Activated T-helper 17 cell treated with anti-CD3 and anti-CD28 coated beads, Interleukin-2, amount 50 U/mL, for 72 hours (primary cell): ENCODE data around the gene SLC34A3. TPM values are rescaled to one million over a fixed set of nuclear protein-coding genes. Genes with fewer than 3 reads are reported as not detected.

ENCODE experiments used
- ATAC-seq: fragments of 150-1000 bp; cut with Tn5 transposase; replicated peaks from 2 replicates; pipeline ENCODE4 v1.10.0; 2021; ENCODE audit warnings: mild to moderate bottlenecking, moderate library complexity
- H3K27ac Mint-ChIP-seq: one replicate; pipeline ENCODE4 v1.8.0; 2022; ENCODE audit warnings: mixed read lengths
- H3K27me3 Mint-ChIP-seq: one replicate; pipeline ENCODE4 v1.8.0; 2022; ENCODE audit warnings: mixed read lengths
- H3K36me3 Mint-ChIP-seq: one replicate; pipeline ENCODE4 v1.8.0; 2022; ENCODE audit warnings: low read depth, mild to moderate bottlenecking, mixed read lengths
- H3K4me1 Mint-ChIP-seq: one replicate; pipeline ENCODE4 v1.8.0; 2022; ENCODE audit warnings: mixed read lengths
- H3K4me3 Mint-ChIP-seq: one replicate; pipeline ENCODE4 v1.8.0; 2022; ENCODE audit warnings: mild to moderate bottlenecking, mixed read lengths
- H3K9me3 Mint-ChIP-seq: one replicate; pipeline ENCODE4 v1.8.0; 2022; ENCODE audit warnings: mixed read lengths
- total RNA-seq, 2 donors: library from RNA; stranded (reverse); gene quantifications; one replicate each; pipeline ENCODE4 v1.2.3, GENCODE V29; 2022

The SLC34A3 gene
- not detected for total RNA-seq

GRCh38 chr9:137230705-137231371 lies at the start of gene SLC34A3:
Gene SLC34A3 (plus strand): TSS chr9:137230901. CDS start chr9:137231703, 802 bp downstream.
- peaks cover 8% of the 10 kb centered on the region for H3K27me3 Mint-ChIP-seq
- no peak for ATAC-seq
- H3K9me3 Mint-ChIP-seq: no peaks in the 10 kb centered on the region
- no peaks in the 10 kb centered on the region for H3K36me3 Mint-ChIP-seq
- peaks cover 5% of the 10 kb centered on the region for H3K4me1 Mint-ChIP-seq
- H3K4me3 Mint-ChIP-seq: no peak within 1 kb of the TSS
- H3K27ac Mint-ChIP-seq: no peak within 1 kb of the TSS

- Mint-ChIP-seq H3K9me3 (no peaks in the 10 kb centered on the region), H3K36me3 (peaks cover 31% of the 10 kb centered on the region), H3K27ac (no peak overlapping the region), H3K27me3 (no peaks in the 10 kb centered on the region), H3K4me3 (no peak overlapping the region), H3K4me1 (no peaks in the 10 kb centered on the region)
- no peak for ATAC-seq
Measured at GRCh38 chr9:137181680-137182079, 49.0 kb upstream of the SLC34A3 start.

GRCh38 chr9:137182836-137183235 lies 47.9 kb upstream of the SLC34A3 start:
- Mint-ChIP-seq H3K36me3 (peaks cover 31% of the 10 kb centered on the region), H3K4me3 (no peak overlapping the region), H3K9me3 (no peaks in the 10 kb centered on the region), H3K4me1 (peaks cover 4% of the 10 kb centered on the region), H3K27ac (no peak overlapping the region), H3K27me3 (no peaks in the 10 kb centered on the region)
- no peak for ATAC-seq

- no peak overlapping the region for H3K27ac Mint-ChIP-seq
- no peaks in the 10 kb centered on the region for H3K9me3 Mint-ChIP-seq
Measured at GRCh38 chr9:137183980-137184595, 46.6 kb upstream of the SLC34A3 start.

GRCh38 chr9:137184881-137185660 lies 45.6 kb upstream of the SLC34A3 start:
- Mint-ChIP-seq H3K27ac (no peak overlapping the region), H3K36me3 (peaks cover 31% of the 10 kb centered on the region), H3K4me1 (peaks cover 4% of the 10 kb centered on the region), H3K9me3 (no peaks in the 10 kb centered on the region), H3K4me3 (no peak overlapping the region), H3K27me3 (no peaks in the 10 kb centered on the region)
- no peak for ATAC-seq

More at GRCh38 chr9:137183980-137184595, 46.6 kb upstream of the SLC34A3 start:
- H3K4me3 Mint-ChIP-seq: no peak overlapping the region
- H3K36me3 Mint-ChIP-seq: peaks cover 31% of the 10 kb centered on the region
- no peaks in the 10 kb centered on the region for H3K27me3 Mint-ChIP-seq
- peaks cover 4% of the 10 kb centered on the region for H3K4me1 Mint-ChIP-seq
- no peak for ATAC-seq

GRCh38 chr9:137185921-137186320 lies 44.8 kb upstream of the SLC34A3 start:
- H3K36me3 Mint-ChIP-seq: peaks cover 36% of the 10 kb centered on the region
- H3K4me3 Mint-ChIP-seq: no peak overlapping the region
- H3K27ac Mint-ChIP-seq: no peak overlapping the region
- H3K27me3 Mint-ChIP-seq: no peaks in the 10 kb centered on the region
- peaks cover 4% of the 10 kb centered on the region for H3K4me1 Mint-ChIP-seq
- no peaks in the 10 kb centered on the region for H3K9me3 Mint-ChIP-seq
- ATAC-seq: no peak

GRCh38 chr9:137186385-137186784 lies 44.3 kb upstream of the SLC34A3 start:
- peaks cover 4% of the 10 kb centered on the region for H3K4me1 Mint-ChIP-seq
- H3K9me3 Mint-ChIP-seq: no peaks in the 10 kb centered on the region
- no peak for ATAC-seq

GRCh38 chr9:137187386-137187785 lies 43.3 kb upstream of the SLC34A3 start:
- H3K4me1 Mint-ChIP-seq: peaks cover 4% of the 10 kb centered on the region
- H3K27me3 Mint-ChIP-seq: no peaks in the 10 kb centered on the region
- peaks cover 30% of the 10 kb centered on the region for H3K36me3 Mint-ChIP-seq
- H3K9me3 Mint-ChIP-seq: no peaks in the 10 kb centered on the region
- no peak for ATAC-seq
- H3K27ac Mint-ChIP-seq: peak overlapping the region; percentile 93
- peak overlapping the region; percentile 89 for H3K4me3 Mint-ChIP-seq

More at GRCh38 chr9:137186385-137186784, 44.3 kb upstream of the SLC34A3 start:
- H3K4me3 Mint-ChIP-seq: peak overlapping the region; percentile 89
- no peak overlapping the region for H3K27ac Mint-ChIP-seq
- H3K27me3 Mint-ChIP-seq: no peaks in the 10 kb centered on the region
- peaks cover 37% of the 10 kb centered on the region for H3K36me3 Mint-ChIP-seq

- Mint-ChIP-seq H3K27me3 (no peaks in the 10 kb centered on the region), H3K4me3 (peak overlapping the region; percentile 89), H3K27ac (peak overlapping the region; percentile 93), H3K4me1 (peaks cover 4% of the 10 kb centered on the region), H3K9me3 (no peaks in the 10 kb centered on the region), H3K36me3 (peaks cover 24% of the 10 kb centered on the region)
- peak; percentile 10 for ATAC-seq
Measured at GRCh38 chr9:137188086-137188489, 42.6 kb upstream of the SLC34A3 start.

- ATAC-seq: peak; percentile 89
Measured at GRCh38 chr9:137188490-137189296, 42.0 kb upstream of the SLC34A3 start, which contains the start of the genes ANAPC2 and SSNA1. Gene ANAPC2 (minus strand): TSS chr9:137188560. CDS start chr9:137188532, 28 bp downstream. Gene SSNA1 (plus strand): TSS chr9:137188676. CDS start chr9:137188727, 51 bp downstream.

GRCh38 chr9:137189297-137190295 lies 41.1 kb upstream of the SLC34A3 start:
- H3K9me3 Mint-ChIP-seq: no peaks in the 10 kb centered on the region
- H3K27me3 Mint-ChIP-seq: no peaks in the 10 kb centered on the region
- ATAC-seq: no peak
- peak overlapping the region; percentile 93 for H3K27ac Mint-ChIP-seq
- H3K36me3 Mint-ChIP-seq: peaks cover 8% of the 10 kb centered on the region
- peaks cover 4% of the 10 kb centered on the region for H3K4me1 Mint-ChIP-seq
- peak overlapping the region; percentile 89 for H3K4me3 Mint-ChIP-seq

More at GRCh38 chr9:137188490-137189296, 42.0 kb upstream of the SLC34A3 start, which contains the start of the genes ANAPC2 and SSNA1:
- H3K27me3 Mint-ChIP-seq: no peaks in the 10 kb centered on the region
- H3K4me3 Mint-ChIP-seq: peak within 1 kb of the TSS; percentile 89
- peaks cover 17% of the 10 kb centered on the region for H3K36me3 Mint-ChIP-seq
- no peaks in the 10 kb centered on the region for H3K9me3 Mint-ChIP-seq
- H3K27ac Mint-ChIP-seq: peak within 1 kb of the TSS; percentile 93
- H3K4me1 Mint-ChIP-seq: peaks cover 4% of the 10 kb centered on the region

- Mint-ChIP-seq H3K4me3 (peak overlapping the region; percentile 89), H3K27me3 (no peaks in the 10 kb centered on the region), H3K27ac (peak overlapping the region; percentile 93), H3K4me1 (peaks cover 4% of the 10 kb centered on the region), H3K36me3 (peaks cover 8% of the 10 kb centered on the region), H3K9me3 (no peaks in the 10 kb centered on the region)
- ATAC-seq: no peak
Measured at GRCh38 chr9:137190315-137190856, 40.3 kb upstream of the SLC34A3 start.

- Mint-ChIP-seq H3K36me3 (peaks cover 8% of the 10 kb centered on the region), H3K27me3 (no peaks in the 10 kb centered on the region), H3K27ac (peak overlapping the region; percentile 80), H3K9me3 (no peaks in the 10 kb centered on the region), H3K4me3 (peak overlapping the region; percentile 89), H3K4me1 (peaks cover 4% of the 10 kb centered on the region)
- ATAC-seq: no peak
Measured at GRCh38 chr9:137191245-137191644, 39.5 kb upstream of the SLC34A3 start.
